Measurements from ENCODE around the gene EXOG.

DNA sequence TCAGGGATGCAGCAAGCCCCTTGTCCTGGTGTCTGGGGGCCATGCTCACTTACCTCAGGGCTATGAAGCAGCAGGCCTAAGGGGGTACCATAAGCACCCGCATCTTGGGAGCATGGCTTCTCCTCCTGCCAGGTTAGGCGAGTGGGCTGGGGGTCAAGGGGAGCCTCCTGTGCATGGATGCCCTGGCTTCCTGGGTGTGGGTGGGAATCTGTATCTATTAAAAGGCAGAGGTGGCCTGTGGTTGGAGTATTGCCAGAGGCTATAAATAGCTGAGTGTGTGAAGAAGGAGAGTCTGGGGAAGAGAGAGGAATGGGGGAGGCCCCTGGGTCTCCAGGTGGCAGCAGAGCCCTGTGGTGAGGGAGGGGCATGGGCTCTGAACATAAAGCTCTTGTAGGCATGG is 22.9 kb upstream of the EXOG start:
- TF ChIP-seq GATA2 (IDR thresholded peaks at IDR 0.05; ENCODE audit: insufficient read depth, insufficient read length, low read depth, low read length) (no peak), POLR2A (IDR thresholded peaks at IDR 0.05; ENCODE audit: low read depth, low read length) (no peak), POLR2AphosphoS5 (IDR thresholded peaks at IDR 0.05; ENCODE audit: insufficient read depth, low read depth, low read length) (no peak)
- TF ChIP-seq, protein P1, sequence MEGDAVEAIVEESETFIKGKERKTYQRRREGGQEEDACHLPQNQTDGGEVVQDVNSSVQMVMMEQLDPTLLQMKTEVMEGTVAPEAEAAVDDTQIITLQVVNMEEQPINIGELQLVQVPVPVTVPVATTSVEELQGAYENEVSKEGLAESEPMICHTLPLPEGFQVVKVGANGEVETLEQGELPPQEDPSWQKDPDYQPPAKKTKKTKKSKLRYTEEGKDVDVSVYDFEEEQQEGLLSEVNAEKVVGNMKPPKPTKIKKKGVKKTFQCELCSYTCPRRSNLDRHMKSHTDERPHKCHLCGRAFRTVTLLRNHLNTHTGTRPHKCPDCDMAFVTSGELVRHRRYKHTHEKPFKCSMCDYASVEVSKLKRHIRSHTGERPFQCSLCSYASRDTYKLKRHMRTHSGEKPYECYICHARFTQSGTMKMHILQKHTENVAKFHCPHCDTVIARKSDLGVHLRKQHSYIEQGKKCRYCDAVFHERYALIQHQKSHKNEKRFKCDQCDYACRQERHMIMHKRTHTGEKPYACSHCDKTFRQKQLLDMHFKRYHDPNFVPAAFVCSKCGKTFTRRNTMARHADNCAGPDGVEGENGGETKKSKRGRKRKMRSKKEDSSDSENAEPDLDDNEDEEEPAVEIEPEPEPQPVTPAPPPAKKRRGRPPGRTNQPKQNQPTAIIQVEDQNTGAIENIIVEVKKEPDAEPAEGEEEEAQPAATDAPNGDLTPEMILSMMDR (IDR thresholded peaks at IDR 0.05; ENCODE audit: extremely low read depth in 1 of 2, insufficient read depth in 1 of 2, low read depth in 1 of 2, low read length in 2 of 2) = no peak
